ENCODE results near the gene OTULIN.

OTULIN gene

DNA sequence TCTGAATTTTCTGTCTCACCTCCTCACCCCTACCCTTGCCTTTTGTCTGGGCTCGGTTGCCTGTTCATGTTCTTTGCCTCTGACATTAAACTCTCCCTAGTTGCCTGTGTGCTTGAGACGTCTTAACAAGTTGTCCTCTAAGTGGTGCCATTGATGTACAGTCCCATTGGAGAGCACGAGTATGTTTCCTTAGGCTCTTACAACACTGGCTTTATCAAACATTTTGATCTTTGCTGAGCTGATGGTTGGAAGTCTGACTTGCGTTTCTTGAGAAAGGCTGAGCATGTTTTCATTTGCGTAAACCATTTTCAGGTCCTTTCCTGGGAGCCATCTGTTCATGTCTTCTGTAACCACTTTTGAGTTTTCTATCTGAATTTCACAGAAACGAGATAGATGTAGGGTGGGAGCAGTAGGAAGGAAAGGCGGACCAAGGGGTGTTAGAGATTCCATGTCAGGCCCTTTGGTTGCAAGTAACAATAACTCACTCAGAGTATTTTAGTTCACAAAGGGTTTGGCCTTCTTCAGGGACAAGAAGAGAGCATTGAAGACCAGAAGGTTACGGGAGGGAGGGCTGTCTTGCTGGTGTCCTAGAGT is 35.4 kb downstream of the OTULIN start:
- no peak for DNase-seq

DNA sequence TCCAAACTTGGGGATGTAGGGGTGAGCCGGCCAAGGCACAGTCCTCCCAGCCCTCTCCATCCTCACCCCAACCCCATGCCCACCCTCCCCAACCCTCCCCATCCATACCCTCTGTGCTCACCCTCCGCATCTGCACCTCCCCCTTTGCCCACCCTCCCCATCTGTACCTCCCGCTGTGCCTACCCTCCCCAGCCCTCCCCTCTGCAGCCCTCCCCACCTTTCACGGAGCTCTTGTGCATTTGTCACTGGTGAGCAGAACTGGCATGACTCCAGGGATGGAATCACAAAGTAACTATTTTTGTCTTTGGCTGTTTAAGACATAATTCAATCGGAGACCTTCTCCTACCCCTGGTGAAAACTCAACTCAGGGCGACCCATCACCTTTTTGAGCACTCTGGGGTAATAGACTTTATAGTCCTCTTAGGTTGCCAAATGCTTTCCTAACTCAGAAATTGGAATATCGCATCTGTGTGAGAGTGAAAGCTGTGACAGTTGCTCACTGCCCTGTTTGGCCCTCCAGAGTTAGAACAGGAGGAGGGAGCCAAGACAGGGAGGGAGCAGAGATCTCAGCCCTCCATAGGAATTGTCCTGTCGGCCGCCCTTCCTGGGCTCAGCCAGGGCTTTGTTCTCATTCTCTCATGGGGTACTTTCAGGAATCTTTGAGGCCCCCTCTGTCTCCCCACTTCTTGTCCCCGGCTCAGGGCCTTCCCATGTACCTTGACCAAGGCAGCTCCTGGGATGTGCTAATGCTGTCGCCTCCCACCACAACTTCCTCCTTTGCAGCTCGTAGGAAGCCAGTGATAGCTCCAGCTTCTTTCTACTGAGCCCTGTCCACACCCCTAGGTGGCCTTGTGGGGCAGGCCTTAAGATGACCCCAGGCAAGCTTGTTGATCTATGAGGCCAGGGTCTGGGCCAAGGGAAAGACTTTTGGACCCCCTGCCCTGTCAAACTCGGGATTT is 36.2 kb downstream of the OTULIN start:
- DNase-seq = no peak

DNA sequence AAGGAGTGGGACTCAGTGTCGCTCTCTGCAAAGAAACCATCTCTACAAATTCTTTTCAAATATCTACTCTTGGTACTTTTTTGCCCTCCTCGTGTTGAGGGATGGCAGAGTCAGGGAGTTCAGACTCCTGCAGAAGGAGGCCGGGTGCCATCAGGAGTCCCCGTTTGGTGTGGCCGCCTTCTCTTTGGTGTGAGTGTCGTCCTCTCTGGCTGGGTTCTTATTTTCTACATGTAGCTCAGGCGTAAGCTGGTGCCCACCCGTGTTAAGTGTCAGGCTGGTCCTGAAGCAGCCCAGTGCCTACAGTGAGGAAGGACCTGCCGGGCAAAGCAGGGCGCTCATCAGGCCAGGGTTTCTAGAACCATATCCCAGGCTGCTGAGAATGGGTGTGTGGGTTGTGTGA is 37.0 kb downstream of the OTULIN start:
- no peak for DNase-seq

DNA sequence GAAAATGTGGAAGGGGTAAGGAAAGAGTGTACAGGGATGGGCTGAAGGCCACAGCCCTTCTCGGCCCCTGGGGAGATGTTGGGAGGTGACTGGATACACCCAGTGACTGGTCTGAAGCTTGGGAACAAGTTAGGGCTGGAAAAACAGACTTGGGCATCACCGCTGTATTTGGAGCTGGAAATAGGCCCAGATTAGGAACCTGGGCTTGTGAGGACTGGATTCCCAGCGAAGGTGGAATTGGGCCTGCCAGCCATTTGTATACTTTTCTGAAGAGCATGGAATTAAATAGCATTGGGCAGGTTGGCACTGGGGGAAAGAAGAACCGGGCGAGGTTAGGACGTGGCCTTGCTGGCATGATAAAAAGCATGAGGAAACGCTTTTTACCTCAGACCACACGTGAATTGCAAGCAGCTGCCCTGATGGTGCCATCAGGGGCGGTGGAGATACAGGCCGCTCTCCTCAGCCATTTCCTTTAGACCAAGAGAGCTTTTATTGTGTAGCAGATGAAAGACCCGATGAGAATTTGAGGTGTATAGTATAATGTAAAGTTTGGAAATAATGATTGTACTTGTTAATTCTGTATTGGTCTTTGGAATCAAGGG is 37.8 kb downstream of the OTULIN start:
- DNase-seq = no peak

GRCh38 chr5:14705556-14705955 is 41.0 kb downstream of the OTULIN start:
- DNase-seq = no peak

DNA sequence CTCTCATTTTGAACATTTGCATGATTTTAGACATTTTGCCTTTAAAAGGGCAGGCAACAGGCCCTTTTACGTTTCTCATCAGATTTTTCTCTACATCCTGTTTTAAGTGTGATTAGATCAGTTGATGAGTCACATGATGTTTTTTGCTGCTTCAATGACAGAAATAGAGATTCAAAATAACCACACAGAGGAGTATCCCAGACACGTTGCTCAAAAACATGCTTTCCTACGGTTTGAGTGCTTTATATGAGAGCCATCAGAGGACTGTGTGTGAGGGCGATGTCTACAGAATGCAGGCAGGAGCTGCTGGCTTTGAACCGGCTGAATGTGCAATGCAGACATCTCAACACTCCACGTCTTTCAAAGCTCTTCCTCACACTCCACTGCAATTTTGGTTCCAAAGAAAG is 42.1 kb downstream of the OTULIN start:
- DNase-seq = no peak

GRCh38 chr5:14707811-14708390 is 43.4 kb downstream of the OTULIN start:
- no peak for DNase-seq

DNA sequence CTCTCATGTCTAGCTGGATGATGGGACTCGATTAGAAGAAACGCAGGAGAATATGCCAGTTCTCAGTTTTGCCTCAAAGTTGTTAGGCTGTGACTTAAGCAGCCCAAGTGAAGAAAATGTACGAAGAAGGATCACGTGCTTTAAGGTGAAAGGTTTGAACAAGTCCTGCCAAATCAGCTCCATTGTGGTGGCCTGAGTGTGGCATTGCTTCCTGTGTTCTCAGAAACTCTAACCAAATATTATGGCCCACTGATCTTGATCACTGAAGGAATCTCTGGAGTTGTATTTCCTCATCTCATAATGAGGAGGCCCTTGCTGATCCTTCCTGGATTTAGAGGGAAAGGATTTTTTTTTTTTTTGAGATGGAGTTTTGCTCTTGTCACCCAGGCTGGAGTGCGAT is 44.0 kb downstream of the OTULIN start:
- no peak for DNase-seq

DNA sequence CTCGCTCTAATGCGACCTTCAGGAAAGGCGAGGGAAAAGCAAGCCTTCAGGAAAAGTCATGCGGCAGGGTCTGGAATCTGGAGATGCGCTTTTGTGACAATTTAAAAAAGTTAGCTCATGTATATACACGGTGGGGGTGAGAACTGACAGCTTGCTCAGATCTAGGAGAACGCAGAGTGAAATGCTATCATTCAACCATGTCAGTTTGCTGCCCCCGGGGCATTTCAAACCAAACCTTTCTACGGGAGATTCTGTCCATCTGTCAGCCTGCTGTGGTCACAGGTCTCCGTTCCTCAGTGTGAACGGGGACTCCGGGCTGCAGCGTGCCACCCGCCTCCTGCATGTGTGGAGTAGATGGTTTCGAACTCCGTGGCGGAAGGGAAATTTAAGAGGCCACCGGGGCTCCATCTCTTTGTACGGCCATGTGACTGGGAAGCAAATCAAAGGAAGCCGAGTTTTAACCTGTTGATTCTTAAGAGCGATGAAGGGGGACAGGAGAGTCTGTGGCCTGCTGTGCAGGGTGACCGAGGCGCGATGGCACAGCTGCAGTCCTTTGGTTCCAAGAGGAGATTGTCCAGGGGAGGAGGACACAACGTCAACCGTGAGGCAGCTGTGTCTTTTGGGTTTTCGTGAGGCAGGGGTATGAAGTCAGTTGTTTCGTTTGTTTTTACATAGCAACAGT is 45.9 kb downstream of the OTULIN start:
- no peak for DNase-seq

GRCh38 chr5:14712131-14712530 is 47.6 kb downstream of the OTULIN start:
- no peak for DNase-seq

GRCh38 chr5:14712666-14713065 is 48.1 kb downstream of the OTULIN start:
- no peak for DNase-seq

DNA sequence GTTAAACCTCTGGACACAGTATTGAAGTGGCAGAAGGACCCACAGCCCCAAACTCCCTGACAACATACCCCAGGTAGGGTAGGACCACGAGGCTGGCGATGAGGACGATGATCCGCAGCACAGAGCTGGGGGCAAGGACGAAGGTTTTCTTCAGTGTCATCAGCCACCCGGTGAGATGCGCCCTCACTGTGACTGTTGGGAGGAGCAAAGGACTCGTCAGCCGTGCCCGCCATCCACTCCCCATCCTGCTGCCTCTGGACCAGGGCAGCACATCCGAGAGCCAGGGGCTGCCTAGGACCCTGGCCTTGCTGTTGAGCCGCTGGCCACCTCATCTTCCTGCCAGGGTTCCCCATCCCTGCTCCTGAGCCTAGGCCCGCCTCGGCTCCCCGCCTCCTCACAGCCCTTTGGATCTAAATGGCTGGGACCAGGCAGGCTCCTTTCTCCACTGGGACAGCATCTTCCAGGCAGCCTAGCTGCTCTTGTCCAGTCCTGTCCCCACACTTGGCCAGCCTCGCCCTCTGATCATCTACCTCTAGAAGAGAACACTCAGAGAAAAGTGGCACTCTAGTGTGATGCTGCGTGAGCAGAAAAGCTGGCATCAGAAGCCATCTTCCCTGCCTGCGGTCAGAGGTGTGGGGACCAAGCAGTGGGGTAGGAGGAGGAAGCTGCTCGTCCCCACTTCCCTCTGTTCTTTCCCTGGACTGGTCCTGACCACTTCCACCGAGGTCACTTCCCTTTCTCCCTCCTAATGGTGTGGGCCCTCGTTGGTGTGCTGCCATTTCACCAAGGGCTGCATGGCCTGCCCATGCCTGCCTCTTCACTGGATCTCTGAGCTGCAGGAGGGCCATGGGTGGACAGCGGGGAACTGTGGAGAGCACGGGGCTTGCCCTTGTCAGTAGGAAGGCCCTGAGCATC is 49.2 kb downstream of the OTULIN start:
- DNase-seq = no peak

- DNase-seq = no peak
Observed at GRCh38 chr5:14714706-14715105, 50.2 kb downstream of the OTULIN start.

DNA sequence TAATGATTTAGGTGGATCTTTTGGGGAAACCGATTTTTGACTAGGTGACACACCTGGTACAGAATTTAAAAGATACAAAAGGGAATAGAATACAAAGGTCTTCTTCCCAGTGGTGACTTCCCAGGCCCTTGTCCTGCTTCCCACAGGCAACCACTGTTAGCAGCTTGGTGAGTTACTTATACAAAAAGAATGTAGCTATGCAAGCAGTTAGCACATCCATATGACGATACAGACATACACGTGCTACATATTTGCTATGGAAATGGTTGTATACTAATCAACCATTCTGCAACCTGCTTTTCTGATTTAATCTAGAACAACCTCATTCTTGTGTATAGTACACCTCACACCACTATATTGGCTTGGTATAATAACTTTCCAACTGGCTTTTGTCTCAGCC is 51.0 kb downstream of the OTULIN start:
- DNase-seq = no peak

DNA sequence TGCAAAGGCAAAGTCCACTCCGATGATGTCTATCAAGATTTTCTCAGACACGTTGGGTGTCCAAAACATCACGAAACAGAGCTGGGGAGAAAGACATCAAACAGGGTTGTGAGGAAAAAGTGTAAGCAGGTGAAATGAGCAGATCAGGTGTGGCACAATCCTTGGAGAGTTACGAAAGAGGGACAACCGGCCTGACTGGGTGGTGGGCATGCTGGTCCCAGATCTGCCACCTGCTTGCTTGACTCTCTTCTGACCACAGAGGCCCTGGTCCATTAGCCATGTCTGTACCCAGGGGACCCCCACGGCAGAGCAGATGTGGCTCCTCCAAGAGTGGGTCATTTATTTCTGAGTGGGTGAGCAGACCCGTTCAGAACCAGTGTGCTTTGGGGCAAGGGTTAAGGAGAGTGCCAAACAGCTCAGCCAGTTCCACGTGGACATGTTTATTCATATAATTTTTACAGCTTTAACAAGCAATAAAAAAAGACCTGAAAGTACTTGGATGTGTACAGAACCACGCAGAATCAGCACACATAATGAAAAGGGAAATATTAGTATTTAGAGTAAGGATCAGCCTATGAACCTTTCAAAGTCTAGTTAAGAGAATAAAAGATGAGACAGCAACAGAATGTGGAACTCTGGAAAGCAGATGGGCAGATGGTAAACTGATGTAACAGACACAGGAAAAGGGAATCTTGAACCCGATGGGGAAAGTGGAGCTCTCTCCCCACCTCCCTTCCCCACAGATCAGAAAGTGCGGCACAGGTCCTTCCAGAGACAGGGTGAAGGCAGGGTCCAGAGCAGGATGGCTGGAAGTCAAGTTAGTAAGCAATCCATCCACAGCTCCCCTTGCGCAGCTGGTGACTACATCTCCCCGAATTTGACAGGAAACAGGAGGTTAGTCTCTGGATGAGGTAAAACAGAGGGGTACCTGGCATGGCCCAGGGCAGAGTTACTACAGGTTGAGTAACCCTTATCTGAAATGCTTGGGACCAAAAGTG is 52.5 kb downstream of the OTULIN start:
- no peak for DNase-seq

DNA sequence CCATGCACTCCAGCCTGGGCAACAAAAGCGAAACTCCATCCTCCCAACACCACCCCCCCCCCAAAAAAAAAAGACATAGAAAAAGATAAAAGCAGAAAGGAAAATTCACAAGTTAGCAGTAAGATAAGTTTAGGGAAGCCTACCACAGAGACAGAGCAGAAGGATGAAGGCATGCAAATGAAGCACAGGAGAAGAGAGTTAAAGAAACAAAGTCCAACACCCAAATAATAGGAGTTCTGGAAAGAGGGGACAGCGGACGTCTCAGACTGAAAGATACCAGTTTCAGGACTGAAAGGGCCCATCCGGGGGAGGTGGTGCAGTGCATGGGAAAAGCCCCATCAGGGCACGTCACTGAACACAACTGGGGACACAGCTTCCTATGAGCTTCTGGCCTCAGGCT is 54.3 kb downstream of the OTULIN start:
- DNase-seq = no peak

DNA sequence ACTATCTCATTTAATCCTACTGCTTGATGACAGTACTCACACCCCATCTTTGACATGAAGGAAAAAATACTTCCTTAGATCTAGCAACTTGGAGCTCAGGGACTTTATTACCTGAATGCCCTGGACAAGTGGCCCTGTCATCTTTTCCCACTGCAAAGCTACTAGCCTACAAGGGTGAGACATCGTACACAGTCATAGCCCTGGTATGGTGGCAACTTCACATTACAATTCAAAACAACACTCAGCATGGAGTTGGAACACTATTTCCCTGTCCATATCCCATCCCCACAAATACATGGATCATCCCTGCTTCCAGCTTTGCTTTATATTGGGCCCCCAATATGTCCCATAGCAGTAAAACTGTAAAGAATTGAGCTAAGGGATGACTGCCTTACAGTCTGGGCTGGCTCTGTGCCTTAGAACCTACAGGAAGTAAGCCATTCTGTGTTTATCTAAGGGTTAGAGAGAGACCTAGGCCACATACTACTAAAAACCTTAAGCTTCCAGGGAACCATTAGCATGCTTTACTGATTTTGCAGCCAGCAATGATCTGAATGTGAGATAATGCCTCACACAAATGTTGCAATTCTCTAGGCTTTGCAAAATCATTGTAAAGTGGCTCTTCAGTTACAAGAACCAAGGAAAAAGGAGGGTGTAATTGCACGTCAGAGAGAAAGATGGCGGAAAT is 55.9 kb downstream of the OTULIN start:
- DNase-seq = no peak

DNA sequence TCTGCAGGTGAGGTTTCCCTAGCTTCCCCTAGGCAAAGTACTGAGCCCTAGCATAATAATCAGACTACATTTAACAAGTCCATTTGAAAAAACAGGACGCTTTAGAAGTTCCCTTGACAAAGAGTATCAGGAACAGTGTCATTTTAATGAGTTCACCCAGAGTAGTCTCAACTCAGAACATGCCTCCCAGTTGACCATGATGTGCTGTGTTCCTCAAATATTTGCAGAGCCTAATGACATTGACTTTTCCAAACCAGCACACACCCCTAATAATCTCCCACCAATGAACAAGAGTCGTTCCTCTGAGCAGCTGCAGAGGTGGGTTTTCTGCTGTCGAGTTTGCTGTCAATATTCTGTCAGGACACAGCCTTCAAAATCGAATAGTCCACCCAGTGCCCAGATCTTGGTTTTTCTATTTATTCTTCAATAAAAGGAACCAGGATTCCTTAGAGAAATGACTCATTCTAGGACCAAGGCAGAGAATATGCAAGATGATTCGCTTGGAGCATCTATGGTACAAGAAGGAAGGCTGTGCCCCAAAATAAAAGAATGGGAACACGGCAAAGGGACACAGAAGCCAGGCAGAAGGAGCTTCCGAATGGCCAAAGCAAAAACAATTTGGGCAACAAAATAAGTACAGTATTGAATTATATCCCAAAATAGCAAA is 57.6 kb downstream of the OTULIN start:
- no peak for DNase-seq

- no peak for DNase-seq
Observed at GRCh38 chr5:14722923-14723322, 58.4 kb downstream of the OTULIN start.
